Natural killer cell (primary cell): Measurements from ENCODE around the gene BCL7A. TPM values are rescaled to one million over a fixed set of nuclear protein-coding genes. Genes with fewer than 3 reads are reported as not detected.
A peak's percentile ranks its signal among the peaks of the same experiment; 100 is the strongest.

Experiments used
- ATAC-seq, 3 donors: fragments of 150-1000 bp in 2 of 3; fragments of 200-7000 bp in 1 of 3; cut with Tn5 transposase; 1 replicate in 1 of 3; 2 replicates in 2 of 3; pipeline ENCODE4 v1.10.0; 2021; ENCODE audit warnings: mild to moderate bottlenecking in 2 of 3, moderate library complexity in 2 of 3
- DNase-seq, 2 donors: peaks; one replicate each; pipeline versions ENCODE4 v3.0.0 to v3.0.0-alpha.2; 2013 to 2021; ENCODE audit warnings: mixed read lengths in 1 of 2
- H3K27ac ChIP-seq: one replicate; pipeline ENCODE4 v1.5.1; 2013; ENCODE audit warnings: mild to moderate bottlenecking, low read length
- H3K27me3 ChIP-seq: one replicate; pipeline ENCODE4 v1.6.1; 2013; ENCODE audit warnings: low read length; ENCODE audit not compliant: control insufficient read depth, insufficient read depth
- H3K36me3 ChIP-seq: one replicate; pipeline ENCODE4 v1.6.1; 2013; ENCODE audit warnings: low read length; ENCODE audit not compliant: control insufficient read depth, insufficient read depth
- H3K4me1 ChIP-seq: one replicate; pipeline ENCODE4 v1.6.1; 2013; ENCODE audit warnings: low read length; ENCODE audit not compliant: control insufficient read depth, insufficient read depth
- H3K4me3 ChIP-seq: one replicate; pipeline ENCODE4 v1.5.1; 2013; ENCODE audit warnings: low read length
- H3K9me3 ChIP-seq: one replicate; pipeline ENCODE4 v1.6.1; 2013; ENCODE audit warnings: low read length; ENCODE audit not compliant: control insufficient read depth, insufficient read depth
- H3K27ac Mint-ChIP-seq, 2 donors: one replicate each; pipeline ENCODE4 v1.8.0; 2022; ENCODE audit warnings: mild to moderate bottlenecking in 2 of 2, mixed read lengths in 2 of 2, moderate library complexity in 1 of 2
- H3K27me3 Mint-ChIP-seq, 2 donors: one replicate each; pipeline ENCODE4 v1.8.0; 2022; ENCODE audit warnings: low read depth in 2 of 2, mixed read lengths in 2 of 2
- H3K36me3 Mint-ChIP-seq: one replicate; pipeline ENCODE4 v1.8.0; 2022; ENCODE audit warnings: mixed read lengths
- H3K4me1 Mint-ChIP-seq, 2 donors: one replicate each; pipeline ENCODE4 v1.8.0; 2022; ENCODE audit warnings: mixed read lengths in 2 of 2
- H3K4me3 Mint-ChIP-seq: one replicate; pipeline ENCODE4 v1.8.0; 2022; ENCODE audit warnings: mild to moderate bottlenecking, moderate library complexity, mixed read lengths
- H3K9me3 Mint-ChIP-seq, 2 donors: one replicate each; pipeline ENCODE4 v1.8.0; 2022; ENCODE audit warnings: mixed read lengths in 2 of 2
- CTCF ChIP-seq: fragments of 200-600 bp; IDR thresholded peaks from one replicate; pipeline ENCODE4 v1.8.0; 2022; ENCODE audit warnings: antibody characterized with exemption
- WGBS: methylation state at CpG from one replicate; pipeline ENCODE4 v1.1.7; 2013; ENCODE audit warnings: missing lambda C conversion rate; ENCODE audit not compliant: insufficient coverage; 5-methylcytosine and 5-hydroxymethylcytosine counted together
- intact Hi-C: fragments of 100-400 bp; cut with micrococcal nuclease; formaldehyde crosslinking; loops from one replicate; pipeline ENCODE4 v1.14.2; 2022
- total RNA-seq, 4 donors: library from RNA; stranded (reverse); fragments of 120-200 nt in 1 of 4; gene quantifications; one replicate each; pipeline versions ENCODE4 v1.2.3 to v1.2.4, GENCODE V29; 2013 to 2022

Gene BCL7A
- total RNA-seq, 3 donors from 2014 or later (not counting 1 experiment from before 2014, with no cell fraction given), result 0.85 to 1.1 (median 0.96) TPM

- Histone ChIP-seq H3K36me3 (no peaks in the 10 kb centered on the region), H3K27me3 (peaks cover 13% of the 10 kb centered on the region), H3K27ac (no peak overlapping the region), H3K4me1 (peaks cover 13% of the 10 kb centered on the region), H3K4me3 (no peak overlapping the region), H3K9me3 (no peaks in the 10 kb centered on the region)
- peaks cover 0 to 9% of the 10 kb centered on the region in 2 donors for H3K4me1 Mint-ChIP-seq
- no peak overlapping the region for H3K4me3 Mint-ChIP-seq
- no peak for TF ChIP-seq CTCF
- intact Hi-C loops, result no loop called here
- no peak for DNase-seq
- no peaks in the 10 kb centered on the region for H3K9me3 Mint-ChIP-seq
- no peak for ATAC-seq
- H3K27me3 Mint-ChIP-seq, result peaks cover 24 to 29% of the 10 kb centered on the region in 2 donors
- H3K27ac Mint-ChIP-seq, result no peak overlapping the region
- H3K36me3 Mint-ChIP-seq, result no peaks in the 10 kb centered on the region
These were observed 3.2 kb upstream of the BCL7A start for GRCh38 chr12:122018457-122018856.

GRCh38 chr12:122018937-122019336 is 2.7 kb upstream of the BCL7A start:
- H3K9me3 ChIP-seq, result no peaks in the 10 kb centered on the region
- 89% methylated on average over 4 of the region's 4 CpGs for WGBS
- Mint-ChIP-seq H3K9me3 (no peaks in the 10 kb centered on the region), H3K4me1 (peaks cover 0 to 9% of the 10 kb centered on the region in 2 donors), H3K4me3 (no peak overlapping the region), H3K27ac (no peak overlapping the region), H3K36me3 (no peaks in the 10 kb centered on the region), H3K27me3 (peaks cover 24 to 29% of the 10 kb centered on the region in 2 donors)
- peaks cover 13% of the 10 kb centered on the region for H3K27me3 ChIP-seq
- ATAC-seq (no peak), DNase-seq (no peak)
- H3K36me3 ChIP-seq, result no peaks in the 10 kb centered on the region
- H3K4me3 ChIP-seq, result no peak overlapping the region
- TF ChIP-seq CTCF, result no peak
- no peak overlapping the region for H3K27ac ChIP-seq
- peaks cover 17% of the 10 kb centered on the region for H3K4me1 ChIP-seq
- intact Hi-C loops, result no loop called here

GRCh38 chr12:122020795-122021192 is 890 bp upstream of the BCL7A start:
- Histone ChIP-seq H3K27ac (no peak overlapping the region), H3K36me3 (no peaks in the 10 kb centered on the region), H3K27me3 (peaks cover 13% of the 10 kb centered on the region), H3K4me1 (peaks cover 17% of the 10 kb centered on the region), H3K9me3 (no peaks in the 10 kb centered on the region), H3K4me3 (no peak overlapping the region)
- intact Hi-C loops, result no loop called here
- Mint-ChIP-seq H3K27me3 (peaks cover 22 to 29% of the 10 kb centered on the region in 2 donors), H3K4me3 (peak overlapping the region; percentile 83), H3K27ac (no peak overlapping the region), H3K4me1 (peaks cover 0 to 9% of the 10 kb centered on the region in 2 donors), H3K36me3 (no peaks in the 10 kb centered on the region), H3K9me3 (no peaks in the 10 kb centered on the region)
- 79% methylated on average over 16 of the region's 16 CpGs for WGBS
- DNase-seq, result no peak
- no peak for ATAC-seq
- no peak for TF ChIP-seq CTCF

GRCh38 chr12:122021193-122021821 is 377 bp upstream of the BCL7A start:
- H3K4me1 ChIP-seq, result peaks cover 17% of the 10 kb centered on the region
- H3K4me1 Mint-ChIP-seq, result peaks cover 0 to 9% of the 10 kb centered on the region in 2 donors
- DNase-seq (peak in 1 of 2 donors; percentile 33), ATAC-seq (no peak)
- peak overlapping the region in 1 of 2 donors; percentile 77 for H3K27ac Mint-ChIP-seq
- H3K4me3 Mint-ChIP-seq, result peak overlapping the region; percentile 93
- H3K36me3 ChIP-seq, result no peaks in the 10 kb centered on the region
- peak overlapping the region; percentile 33 for H3K4me3 ChIP-seq
- H3K27me3 ChIP-seq, result peaks cover 13% of the 10 kb centered on the region
- H3K27me3 Mint-ChIP-seq, result peaks cover 22 to 29% of the 10 kb centered on the region in 2 donors
- 2% methylated on average over 57 of the region's 57 CpGs for WGBS
- intact Hi-C loops, result no loop called here
- H3K27ac ChIP-seq, result no peak overlapping the region
- H3K9me3 Mint-ChIP-seq, result no peaks in the 10 kb centered on the region
- H3K9me3 ChIP-seq, result no peaks in the 10 kb centered on the region
- no peaks in the 10 kb centered on the region for H3K36me3 Mint-ChIP-seq
- TF ChIP-seq CTCF, result no peak
